Fibroblast of the aortic adventitia (primary cell): Measurements from ENCODE around the gene TAF6L. TPM values are rescaled to one million over a fixed set of nuclear protein-coding genes. Genes with fewer than 3 reads are reported as not detected.

Experiments
- DNase-seq: peaks from one replicate; pipeline ENCODE4 v3.0.0-alpha.2; 2010; ENCODE audit warnings: low read depth
- H3K4me3 ChIP-seq: 2 replicates; pipeline ENCODE4 v1.5.1; 2011; ENCODE audit warnings: low read depth, mild to moderate bottlenecking, control low read depth, low read length, moderate library complexity
- CTCF ChIP-seq: IDR thresholded peaks from 2 replicates; pipeline ENCODE4 v1.5.1; 2011; ENCODE audit warnings: mild to moderate bottlenecking, low read length, control low read depth, inconsistent platforms; ENCODE audit not compliant: insufficient read depth
- total RNA-seq: library from RNA; depleted of rRNA; stranded (reverse); fragments of >200 nt; gene quantifications from 2 replicates; pipeline ENCODE4 v1.2.3, GENCODE V29; 2012; ENCODE audit warnings: low replicate concordance

The TAF6L gene
- total RNA-seq, 1 donor = 15.6 TPM

- no peak for DNase-seq
- TF ChIP-seq CTCF = no peak
- peak overlapping the region; percentile 84 for H3K4me3 ChIP-seq
These were observed 435 bp upstream of the TAF6L start for GRCh38 chr11:62770778-62771143.

GRCh38 chr11:62774407-62774806 is 3.2 kb downstream of the TAF6L start:
- no peak overlapping the region for H3K4me3 ChIP-seq
- no peak for TF ChIP-seq CTCF
- DNase-seq = no peak

GRCh38 chr11:62775646-62776045 is 4.5 kb downstream of the TAF6L start:
- no peak for TF ChIP-seq CTCF
- no peak overlapping the region for H3K4me3 ChIP-seq
- DNase-seq = no peak

GRCh38 chr11:62777389-62777788 is 6.2 kb downstream of the TAF6L start:
- TF ChIP-seq CTCF = no peak
- DNase-seq = no peak
- H3K4me3 ChIP-seq = no peak overlapping the region

GRCh38 chr11:62778441-62778840 is 7.2 kb downstream of the TAF6L start:
- DNase-seq = no peak
- TF ChIP-seq CTCF = no peak
- H3K4me3 ChIP-seq = no peak overlapping the region

- no peak overlapping the region for H3K4me3 ChIP-seq
- no peak for DNase-seq
- no peak for TF ChIP-seq CTCF
These were observed 11.6 kb downstream of the TAF6L start for GRCh38 chr11:62782753-62783152.

GRCh38 chr11:62786318-62787004 is 15.3 kb downstream of the TAF6L start:
- peak; percentile 99 for TF ChIP-seq CTCF
- peak overlapping the region; percentile 95 for H3K4me3 ChIP-seq
- DNase-seq = peak; percentile 68
